ENCODE data around the gene ZNF668. TPM values are rescaled to one million over a fixed set of nuclear protein-coding genes. Genes with fewer than 3 reads are reported as not detected.

Gene ZNF668
- total RNA-seq, 1 donor from 2014 or later = 8.2 TPM

DNA sequence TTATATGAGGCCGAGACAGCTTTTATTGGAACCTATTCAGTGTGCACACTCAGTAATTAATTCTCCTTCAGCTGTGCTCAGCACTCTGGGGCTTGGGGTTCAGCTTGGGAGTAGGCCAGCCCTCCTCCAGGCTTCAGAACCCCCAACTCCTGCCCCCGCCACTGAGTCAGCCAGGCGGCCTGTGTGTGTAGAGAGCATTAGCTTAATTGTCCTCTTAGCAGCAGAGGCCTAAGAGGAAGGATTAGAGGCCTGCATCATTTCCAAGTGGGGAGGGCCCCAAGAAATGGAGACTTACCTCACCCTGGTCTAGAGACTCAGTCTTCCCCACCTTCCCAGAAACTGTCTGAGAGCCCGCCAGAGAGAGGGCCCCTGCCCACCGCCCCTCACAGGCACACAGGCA, 13.9 kb upstream of the ZNF668 start:
- Histone ChIP-seq H3K27ac (no peak overlapping the region), H3K4me1 (peaks cover under 1% of the 10 kb centered on the region), H3K36me3 (peaks cover 61% of the 10 kb centered on the region), H3K27me3 (ENCODE audit: low read depth) (no peaks in the 10 kb centered on the region), H3K9me3 (no peaks in the 10 kb centered on the region), H3K4me3 (no peak overlapping the region)
- ATAC-seq = no peak
- TF ChIP-seq, protein P1, sequence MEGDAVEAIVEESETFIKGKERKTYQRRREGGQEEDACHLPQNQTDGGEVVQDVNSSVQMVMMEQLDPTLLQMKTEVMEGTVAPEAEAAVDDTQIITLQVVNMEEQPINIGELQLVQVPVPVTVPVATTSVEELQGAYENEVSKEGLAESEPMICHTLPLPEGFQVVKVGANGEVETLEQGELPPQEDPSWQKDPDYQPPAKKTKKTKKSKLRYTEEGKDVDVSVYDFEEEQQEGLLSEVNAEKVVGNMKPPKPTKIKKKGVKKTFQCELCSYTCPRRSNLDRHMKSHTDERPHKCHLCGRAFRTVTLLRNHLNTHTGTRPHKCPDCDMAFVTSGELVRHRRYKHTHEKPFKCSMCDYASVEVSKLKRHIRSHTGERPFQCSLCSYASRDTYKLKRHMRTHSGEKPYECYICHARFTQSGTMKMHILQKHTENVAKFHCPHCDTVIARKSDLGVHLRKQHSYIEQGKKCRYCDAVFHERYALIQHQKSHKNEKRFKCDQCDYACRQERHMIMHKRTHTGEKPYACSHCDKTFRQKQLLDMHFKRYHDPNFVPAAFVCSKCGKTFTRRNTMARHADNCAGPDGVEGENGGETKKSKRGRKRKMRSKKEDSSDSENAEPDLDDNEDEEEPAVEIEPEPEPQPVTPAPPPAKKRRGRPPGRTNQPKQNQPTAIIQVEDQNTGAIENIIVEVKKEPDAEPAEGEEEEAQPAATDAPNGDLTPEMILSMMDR (IDR thresholded peaks at IDR 0.05) = no peak
- intact Hi-C loops (cut with DNase I) = no loop called here
- no peak for DNase-seq

DNA sequence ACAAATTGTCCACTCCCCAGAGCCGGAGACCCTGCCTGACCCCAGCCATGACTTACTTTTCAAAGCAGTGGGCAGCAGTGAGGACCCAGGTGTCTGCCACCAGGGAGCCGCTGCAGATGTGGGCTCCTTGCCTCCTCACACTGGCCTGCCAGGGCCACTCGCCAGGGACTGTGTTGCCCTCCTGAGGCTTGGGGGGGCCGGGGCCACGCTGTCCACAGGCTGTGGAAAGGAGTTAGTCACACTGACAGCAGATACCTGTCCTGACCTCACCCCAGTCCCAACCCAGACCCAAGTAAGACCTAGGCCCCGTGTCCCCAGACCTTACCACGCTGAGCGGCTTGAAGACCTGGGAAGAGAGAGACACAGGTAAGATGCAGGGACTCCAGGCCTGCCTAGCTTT, 13.4 kb upstream of the ZNF668 start:
- intact Hi-C loops (cut with DNase I) = no loop called here
- DNase-seq (no peak), ATAC-seq (no peak)
- Histone ChIP-seq H3K27ac (no peak overlapping the region), H3K9me3 (no peaks in the 10 kb centered on the region), H3K4me1 (no peaks in the 10 kb centered on the region), H3K36me3 (peaks cover 66% of the 10 kb centered on the region), H3K4me3 (no peak overlapping the region), H3K27me3 (ENCODE audit: low read depth) (no peaks in the 10 kb centered on the region)
- TF ChIP-seq, protein P1 (IDR thresholded peaks at IDR 0.05) = no peak

DNA sequence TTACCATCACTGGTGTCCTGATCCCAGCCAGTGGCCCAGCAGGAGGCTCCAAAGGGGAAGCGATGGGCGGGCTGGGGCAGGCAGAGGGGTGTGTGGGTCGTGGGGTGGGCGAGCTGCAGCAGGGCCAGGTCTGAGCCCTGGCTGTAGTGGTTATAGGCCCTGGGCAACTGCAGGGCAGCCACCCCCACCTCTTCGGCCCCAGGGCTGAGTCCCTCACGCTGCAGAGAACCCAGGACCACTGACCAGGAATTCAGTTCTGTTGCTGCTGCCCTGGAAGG, 12.5 kb upstream of the ZNF668 start:
- H3K27ac ChIP-seq = no peak overlapping the region
- no peak overlapping the region for H3K4me3 ChIP-seq
- DNase-seq (no peak), ATAC-seq (no peak)
- intact Hi-C loops (cut with DNase I) = no loop called here
- H3K4me1 ChIP-seq = no peaks in the 10 kb centered on the region
- TF ChIP-seq, protein P1 (IDR thresholded peaks at IDR 0.05) = no peak
- H3K36me3 ChIP-seq = peaks cover 66% of the 10 kb centered on the region
- H3K27me3 ChIP-seq (ENCODE audit: low read depth) = no peaks in the 10 kb centered on the region
- H3K9me3 ChIP-seq = no peaks in the 10 kb centered on the region

DNA sequence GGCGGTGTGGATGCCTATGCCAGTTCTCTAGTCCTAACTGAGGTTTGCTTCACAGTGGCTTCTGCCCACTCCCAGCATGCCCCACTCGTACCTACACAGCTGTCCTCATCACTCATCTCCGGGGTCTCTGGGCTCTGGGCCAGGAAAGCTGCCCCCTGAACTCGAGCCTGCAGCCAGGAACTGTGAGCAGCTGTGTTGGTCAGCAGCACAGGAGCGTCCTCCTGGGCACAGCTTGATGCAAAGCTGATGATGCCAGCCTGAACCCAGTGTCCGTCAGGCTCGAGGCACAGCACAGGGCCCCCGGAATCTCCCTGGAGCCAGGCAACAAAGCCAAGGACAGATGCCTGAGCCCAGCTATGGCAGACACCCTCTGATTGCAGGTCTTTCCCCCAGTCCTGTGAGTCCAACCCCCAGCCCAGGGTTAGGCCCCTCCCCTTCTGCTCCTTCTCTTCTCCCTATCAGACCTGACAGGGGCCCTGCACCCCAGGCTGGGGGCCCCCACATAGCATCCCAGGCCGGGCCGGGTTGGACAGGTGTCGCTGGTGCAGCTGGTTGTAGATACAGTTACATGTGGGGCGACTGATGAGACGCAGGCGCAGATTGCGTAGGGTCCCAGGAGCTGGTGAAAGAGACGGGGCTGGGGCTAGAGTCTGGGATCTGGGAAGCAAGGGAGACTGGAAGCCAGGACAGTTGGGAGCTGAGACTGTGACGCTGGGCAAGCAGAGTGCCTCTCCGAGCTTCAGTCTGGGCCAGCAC, 12.0 kb upstream of the ZNF668 start:
- H3K4me3 ChIP-seq = no peak overlapping the region
- DNase-seq = no peak
- TF ChIP-seq, protein P1 (IDR thresholded peaks at IDR 0.05) = no peak
- H3K4me1 ChIP-seq = no peaks in the 10 kb centered on the region
- intact Hi-C loops (cut with DNase I) = no loop called here
- no peaks in the 10 kb centered on the region for H3K9me3 ChIP-seq
- ATAC-seq = no peak
- peaks cover 66% of the 10 kb centered on the region for H3K36me3 ChIP-seq
- no peaks in the 10 kb centered on the region for H3K27me3 ChIP-seq (ENCODE audit: low read depth)
- H3K27ac ChIP-seq = no peak overlapping the region

DNA sequence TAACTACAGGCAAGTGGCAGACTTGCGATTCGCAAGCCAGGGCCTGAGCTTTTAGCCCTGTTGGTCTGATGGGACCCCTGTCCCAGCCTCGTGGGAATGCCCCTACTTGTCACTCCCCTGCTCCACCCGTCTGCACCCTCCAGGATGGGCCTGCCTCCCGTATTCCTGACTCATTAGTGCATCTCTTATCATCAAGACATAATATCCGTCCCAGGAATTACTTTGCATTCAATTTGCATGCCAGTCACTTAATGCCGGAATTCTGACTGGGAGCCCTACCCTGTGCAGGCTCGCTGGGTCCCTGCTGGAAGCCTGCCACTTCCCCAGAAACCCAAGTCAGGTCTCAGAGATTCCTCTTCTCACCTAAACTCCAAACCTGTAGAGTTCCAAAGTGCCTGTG, 11.4 kb upstream of the ZNF668 start:
- H3K36me3 ChIP-seq = peaks cover 66% of the 10 kb centered on the region
- no peak overlapping the region for H3K27ac ChIP-seq
- no peak overlapping the region for H3K4me3 ChIP-seq
- no peaks in the 10 kb centered on the region for H3K27me3 ChIP-seq (ENCODE audit: low read depth)
- intact Hi-C loops (cut with DNase I) = no loop called here
- DNase-seq (no peak), ATAC-seq (no peak)
- H3K4me1 ChIP-seq = no peaks in the 10 kb centered on the region
- no peaks in the 10 kb centered on the region for H3K9me3 ChIP-seq
- TF ChIP-seq, protein P1 (IDR thresholded peaks at IDR 0.05) = no peak
